Effector CD8-positive, alpha-beta T cell (primary cell): ENCODE measurements around the gene HMOX2.
A peak's percentile ranks its signal among the peaks of the same experiment; 100 is the strongest.

ENCODE experiments used
- DNase-seq: peaks from one replicate; lab custom pipeline; 2025; lab: John Stamatoyannopoulos, UW

HMOX2 gene

DNA sequence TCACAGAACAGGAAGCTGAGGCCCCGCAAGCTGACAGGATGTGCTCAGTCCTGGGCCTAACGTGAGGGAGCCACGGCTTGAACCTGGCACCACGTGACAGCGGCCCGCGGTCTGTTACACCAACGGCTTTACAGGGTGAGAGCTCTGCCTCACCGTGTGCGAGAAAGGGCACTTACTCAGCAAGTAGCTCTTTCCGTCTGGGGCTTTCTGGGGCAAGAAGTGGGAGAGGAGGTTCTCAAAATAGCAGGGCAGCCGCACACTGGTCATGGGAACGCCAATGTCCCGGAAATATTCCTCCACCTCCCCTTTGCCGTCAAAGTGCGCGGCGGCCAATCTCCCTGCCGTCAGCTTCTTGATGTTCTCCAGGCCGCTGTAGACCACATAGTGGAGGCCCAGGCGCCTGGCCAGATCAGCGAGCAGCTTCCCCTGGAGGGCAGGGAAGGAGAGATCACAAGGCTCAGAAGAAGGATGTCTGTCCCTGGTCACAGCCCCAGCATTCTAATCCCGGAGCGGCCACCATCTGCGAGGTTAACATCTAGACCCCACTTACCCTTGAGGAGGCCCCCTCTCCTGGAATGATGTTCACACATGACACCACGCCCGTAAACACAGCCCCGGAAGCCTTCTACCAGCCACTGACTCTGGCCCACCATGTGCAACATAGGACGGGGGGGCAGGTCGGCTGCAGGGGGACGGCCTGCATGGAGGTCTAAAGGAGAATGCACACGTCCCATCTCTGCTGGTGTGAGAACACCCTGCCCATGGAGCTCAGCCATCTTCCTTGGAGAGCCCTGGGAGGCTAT, 10.0 kb upstream of the HMOX2 start:
- DNase-seq, result no peak

- DNase-seq, result no peak
Observed at GRCh38 chr16:4467916-4468315, 8.3 kb upstream of the HMOX2 start.

DNA sequence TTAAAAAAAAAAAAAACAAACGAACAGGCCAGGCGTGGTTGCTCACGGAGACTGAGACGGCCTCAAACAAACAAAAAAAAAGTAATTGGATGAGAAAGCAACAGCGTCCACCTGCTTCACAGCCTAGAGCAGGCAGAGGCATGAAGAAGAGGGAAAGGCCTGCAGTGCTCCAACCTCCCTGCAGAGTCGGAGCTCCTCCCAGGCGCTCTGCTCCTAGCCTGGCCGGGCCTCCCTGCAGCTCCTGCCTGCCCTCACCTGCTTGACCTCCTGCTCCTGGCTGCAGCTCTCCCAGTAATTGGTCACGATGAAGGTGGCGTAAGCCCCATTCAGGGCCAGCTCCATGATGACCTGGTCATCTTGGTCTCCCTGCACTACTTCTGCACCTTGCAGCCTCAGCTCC, 7.2 kb upstream of the HMOX2 start:
- no peak for DNase-seq

GRCh38 chr16:4471869-4472268, 4.3 kb upstream of the HMOX2 start:
- no peak for DNase-seq

DNA sequence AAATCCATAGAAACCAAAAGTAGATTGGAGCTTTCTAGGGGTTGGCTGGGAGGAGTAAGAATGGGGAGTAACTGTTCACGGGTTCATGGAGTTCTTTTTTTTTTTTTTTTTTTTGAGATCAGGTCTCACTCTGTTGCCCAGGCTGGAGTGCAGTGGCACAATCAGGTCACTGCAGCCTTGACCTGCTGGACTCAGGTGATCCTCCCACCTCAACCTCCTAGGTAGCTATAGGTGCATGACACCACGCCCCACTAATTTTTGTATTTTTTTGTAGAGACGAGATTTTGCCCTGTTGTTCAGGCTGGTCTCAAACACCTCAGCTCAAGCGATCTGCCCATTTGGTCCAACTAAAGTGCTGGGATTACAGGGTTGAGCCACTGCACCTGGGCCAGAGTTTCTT, 3.3 kb upstream of the HMOX2 start:
- DNase-seq, result no peak

- DNase-seq, result peak; percentile 84
Observed at GRCh38 chr16:4474192-4474961, 1.8 kb upstream of the HMOX2 start, which contains the start of gene NMRAL1. Gene NMRAL1 (minus strand): TSS chr16:4474625. CDS start chr16:4474132, 493 bp downstream.

DNA sequence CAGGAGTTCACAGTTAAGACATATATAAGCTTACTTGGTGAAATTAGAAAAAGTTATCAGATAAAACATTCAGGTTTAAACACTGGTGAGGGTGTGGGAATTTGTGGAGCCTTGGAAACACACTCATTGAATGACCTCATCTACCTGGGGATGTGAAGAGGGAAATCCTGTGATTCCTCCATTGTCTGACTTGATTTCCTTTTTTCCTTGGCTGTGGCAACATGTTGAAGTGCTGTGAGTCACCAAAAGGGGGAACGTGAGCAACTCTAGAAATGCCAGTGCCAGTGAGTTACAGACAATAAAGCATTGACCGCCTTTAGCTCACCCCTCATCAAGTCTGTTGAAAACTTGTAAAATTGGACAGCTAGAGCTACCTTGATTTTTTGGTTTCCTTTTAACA, 1.8 kb downstream of the HMOX2 start:
- no peak for DNase-seq

- no peak for DNase-seq
Observed at GRCh38 chr16:4481526-4481925, 5.3 kb downstream of the HMOX2 start.

- DNase-seq, result no peak
Observed at GRCh38 chr16:4481963-4482362, 5.8 kb downstream of the HMOX2 start.

- no peak for DNase-seq
Observed at GRCh38 chr16:4486126-4486893, 10.1 kb downstream of the HMOX2 start.

DNA sequence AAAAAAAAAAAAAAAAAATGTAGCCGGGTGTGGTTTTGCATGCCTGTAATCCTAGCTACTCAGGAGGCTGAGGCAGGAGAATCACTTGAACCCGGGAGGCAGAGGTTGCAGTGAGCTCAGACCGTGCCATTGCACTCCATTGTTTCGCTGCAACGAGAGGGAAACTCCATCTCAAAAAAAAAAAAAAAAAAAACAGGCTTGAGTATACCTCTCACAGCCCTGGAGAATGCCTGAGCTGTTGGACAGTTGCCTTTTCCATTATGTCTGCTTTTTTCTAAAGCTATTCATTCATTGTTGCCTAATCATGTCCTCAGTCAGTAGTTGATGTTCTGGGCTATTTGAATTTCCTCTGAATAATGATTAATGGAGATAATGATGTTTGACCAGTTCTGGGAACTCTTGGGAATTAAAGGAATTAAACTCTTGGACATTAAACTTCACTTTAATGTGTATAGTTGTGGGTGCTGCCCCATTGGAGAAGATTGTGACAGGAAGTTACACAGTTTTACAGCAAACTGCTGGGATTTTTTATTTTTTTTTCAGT, 11.8 kb downstream of the HMOX2 start:
- DNase-seq, result no peak

DNA sequence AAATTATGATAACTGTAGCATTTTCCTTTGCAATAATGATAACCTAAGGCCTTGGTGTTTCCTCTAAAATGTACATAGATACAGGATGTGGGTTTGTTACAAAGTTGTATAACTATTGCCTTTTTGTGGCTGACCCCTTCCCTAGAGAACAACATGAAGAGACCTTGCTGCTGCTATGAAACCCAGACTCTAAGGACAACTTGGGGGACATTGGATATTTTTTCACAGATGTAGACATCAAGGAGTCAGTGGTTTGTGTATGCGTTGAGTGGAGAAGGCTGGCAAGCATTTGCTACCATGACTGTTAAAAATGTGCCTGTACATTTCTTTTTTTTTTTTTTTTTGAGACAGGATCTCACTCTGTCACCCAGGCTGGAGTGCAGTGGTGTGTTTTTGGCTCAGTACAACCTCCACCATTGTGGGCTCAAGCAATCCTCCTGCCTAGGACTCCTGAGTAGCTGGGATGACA, 12.3 kb downstream of the HMOX2 start:
- DNase-seq, result no peak

DNA sequence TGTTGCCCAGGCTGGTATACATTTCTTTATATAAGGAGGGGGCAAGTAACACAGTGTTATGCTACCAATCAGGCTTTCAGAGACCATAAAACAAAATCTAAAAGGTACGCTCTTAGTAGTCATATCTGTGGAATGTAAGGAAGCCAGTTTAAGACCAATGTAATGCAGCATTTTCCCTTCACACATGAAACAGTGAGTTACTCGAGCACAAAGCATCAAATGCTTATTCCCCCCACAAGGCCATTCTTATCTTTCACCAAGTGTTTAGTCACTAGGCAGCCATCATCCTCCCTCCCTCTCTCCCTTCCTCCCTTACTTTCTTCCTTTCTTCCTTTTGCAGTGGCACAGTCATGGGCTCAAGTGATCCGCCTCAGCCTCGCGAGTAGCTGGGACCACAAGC, 12.8 kb downstream of the HMOX2 start:
- DNase-seq, result no peak

DNA sequence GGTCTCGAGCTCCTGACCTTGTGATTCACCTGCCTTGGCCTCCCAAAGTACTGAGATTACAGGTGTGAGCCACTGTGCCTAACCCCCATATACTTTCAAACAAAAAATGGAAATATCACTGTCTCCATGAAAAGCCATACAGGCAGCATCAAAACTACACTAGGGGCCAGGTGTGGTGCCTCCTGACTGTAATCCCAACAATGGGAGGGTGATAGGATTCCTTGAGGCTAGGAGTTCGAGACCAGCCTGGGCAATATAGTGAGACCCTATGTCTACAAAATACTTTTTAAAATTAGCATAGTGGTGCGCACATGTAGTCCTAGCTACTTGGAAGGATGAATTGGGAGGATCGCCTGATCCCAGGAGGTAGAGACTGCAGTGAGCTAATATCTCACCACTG, 15.7 kb downstream of the HMOX2 start:
- DNase-seq, result no peak

DNA sequence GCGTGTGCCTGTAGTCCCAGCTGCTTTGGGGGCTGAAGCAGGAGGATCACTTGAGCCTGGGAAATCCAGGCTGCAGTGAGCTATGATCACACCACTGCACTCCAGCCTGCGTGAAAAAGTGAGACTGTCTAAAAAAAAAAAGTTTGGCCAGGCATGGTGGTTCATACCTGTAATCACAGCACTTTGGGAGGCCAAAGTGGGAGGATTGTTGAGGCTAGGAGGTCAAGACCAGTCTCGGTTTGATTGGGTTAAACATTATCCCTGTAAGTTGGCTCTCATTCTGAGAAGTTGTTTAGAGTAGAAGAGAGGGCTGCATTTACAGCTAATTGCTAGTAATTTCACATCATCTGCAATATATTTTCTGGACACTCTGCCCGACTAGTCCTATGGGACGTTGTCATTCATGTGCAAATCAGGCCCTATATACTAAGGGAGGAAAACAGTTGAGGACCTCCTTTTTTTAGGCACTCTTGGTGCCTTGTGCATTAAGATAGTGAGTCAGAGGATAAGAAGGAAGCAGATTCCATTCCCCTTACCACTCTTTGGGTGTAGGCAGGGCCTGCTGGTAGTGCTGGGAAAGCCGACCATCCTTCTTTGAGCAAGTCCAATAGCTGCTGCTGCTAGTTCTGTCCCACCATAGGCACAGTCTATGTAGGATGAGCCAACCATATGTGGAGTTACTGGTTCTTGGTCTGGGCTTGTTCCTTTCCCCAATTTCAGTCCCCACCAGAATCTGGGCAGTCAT, 18.7 kb downstream of the HMOX2 start:
- no peak for DNase-seq

DNA sequence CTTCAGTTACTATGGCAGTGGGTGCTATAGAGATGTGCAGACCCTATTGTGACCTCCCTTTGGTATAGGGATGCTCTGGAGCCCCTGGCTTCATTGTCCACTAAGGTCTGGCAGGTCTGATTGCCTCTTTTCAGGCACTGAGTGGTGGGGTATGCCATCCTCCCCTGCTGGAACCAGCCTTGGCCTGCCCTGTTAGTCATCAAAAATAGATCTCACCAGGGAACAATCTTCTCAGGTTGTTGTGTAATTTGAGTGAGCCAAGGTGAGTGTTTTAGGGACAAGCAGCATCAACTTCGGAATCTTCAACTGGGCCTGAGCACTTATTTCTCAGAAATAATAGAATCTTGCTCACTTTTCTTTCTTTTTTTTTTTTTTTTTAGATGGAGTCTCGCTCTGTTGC, 19.6 kb downstream of the HMOX2 start:
- DNase-seq, result no peak

GRCh38 chr16:4496305-4496704, 20.1 kb downstream of the HMOX2 start:
- DNase-seq, result no peak

GRCh38 chr16:4498546-4499195, 22.5 kb downstream of the HMOX2 start:
- no peak for DNase-seq

DNA sequence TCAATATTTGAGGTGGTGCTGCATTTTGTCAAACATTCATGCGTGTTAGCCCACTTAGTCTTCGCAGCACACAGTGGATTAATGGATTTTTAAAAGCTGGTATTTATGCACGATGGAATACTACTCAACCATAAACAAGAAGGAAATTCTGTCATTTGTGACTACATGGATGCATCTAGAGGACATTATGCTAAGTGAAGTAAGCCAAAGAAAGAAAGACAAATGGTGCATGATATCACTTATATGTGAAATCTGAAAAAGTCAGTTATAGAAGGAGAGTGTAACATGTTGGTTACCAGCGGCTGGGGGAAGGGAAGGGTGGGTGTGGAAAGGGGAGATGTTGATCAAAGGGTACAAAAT, 23.0 kb downstream of the HMOX2 start:
- DNase-seq, result no peak

DNA sequence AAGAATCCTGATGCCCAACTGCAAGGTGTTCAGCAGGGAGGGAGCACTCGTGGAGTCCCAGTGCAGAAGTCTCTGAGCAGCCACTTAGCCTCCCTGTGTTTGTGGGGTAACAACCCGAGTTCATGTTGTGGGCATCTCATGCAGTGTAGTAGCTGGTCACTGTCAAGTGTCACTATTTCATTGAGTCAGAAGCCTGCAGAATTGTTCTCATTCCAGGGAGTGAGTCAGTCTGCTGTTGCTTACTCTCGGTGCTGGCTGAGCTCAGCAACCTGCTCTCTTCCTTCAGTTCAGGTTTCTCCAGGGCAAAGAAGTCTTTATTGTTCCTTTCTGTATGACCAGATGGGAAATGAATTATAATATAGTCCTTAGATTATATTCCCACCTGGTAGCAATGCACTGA, 24.1 kb downstream of the HMOX2 start:
- no peak for DNase-seq

DNA sequence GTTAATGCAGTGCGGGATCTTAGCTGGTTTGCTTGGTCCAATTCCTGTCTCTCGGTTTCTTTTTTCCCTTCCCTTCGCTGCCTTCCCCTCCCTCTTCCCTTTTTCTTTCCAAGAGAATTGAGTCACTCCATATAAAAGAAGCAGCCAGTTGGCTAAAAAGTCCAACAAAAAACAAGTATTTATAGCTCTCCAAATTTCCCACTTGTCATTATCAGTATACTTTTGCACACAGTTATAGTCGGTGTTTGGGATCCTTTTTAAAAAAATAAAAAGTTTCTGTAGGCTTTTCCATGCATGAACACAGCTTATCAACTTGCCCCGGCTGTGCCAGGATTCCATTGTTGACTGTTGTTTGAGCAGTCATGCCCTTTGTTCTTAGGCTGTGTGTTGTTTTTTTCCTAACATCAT, 24.9 kb downstream of the HMOX2 start:
- no peak for DNase-seq
